Breast epithelium (tissue), 3 donors: Measurements from ENCODE around the gene EFNA1.

Experiments used
- POLR2AphosphoS5 ChIP-seq, 3 donors: sonication (generic); formaldehyde crosslinking; IDR thresholded peaks; one replicate each; pipeline ENCODE4 v1.6.1; 2017; ENCODE audit warnings: antibody characterized with exemption in 3 of 3
- TF ChIP-seq, protein P1 (sequence below), 3 donors: fragments of 450-650 bp; IDR thresholded peaks; one replicate each; pipeline ENCODE4 v1.5.1; 2016 to 2017; ENCODE audit warnings: antibody characterized with exemption in 3 of 3, mild to moderate bottlenecking in 3 of 3, moderate library complexity in 3 of 3

DNA sequence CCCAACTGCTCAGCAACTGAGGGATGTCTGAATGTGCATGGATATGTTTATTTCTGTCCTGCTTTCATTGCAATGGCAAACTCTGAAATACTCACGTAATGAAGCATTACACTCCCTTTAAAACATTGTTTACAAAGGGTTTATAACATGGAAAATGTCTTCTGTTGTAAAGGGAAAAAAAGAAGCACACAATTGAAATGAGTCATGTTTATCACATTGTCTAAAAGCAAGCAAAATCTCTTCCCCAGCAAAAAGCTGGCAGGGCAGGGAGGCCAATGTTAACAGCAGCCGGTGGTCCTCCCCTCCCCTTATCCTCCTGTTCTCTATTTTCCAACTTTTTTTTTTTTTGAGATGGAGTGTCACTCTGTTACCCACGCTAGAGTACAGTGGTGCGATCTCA, 3.9 kb upstream of the EFNA1 start:
- TF ChIP-seq, protein P1, sequence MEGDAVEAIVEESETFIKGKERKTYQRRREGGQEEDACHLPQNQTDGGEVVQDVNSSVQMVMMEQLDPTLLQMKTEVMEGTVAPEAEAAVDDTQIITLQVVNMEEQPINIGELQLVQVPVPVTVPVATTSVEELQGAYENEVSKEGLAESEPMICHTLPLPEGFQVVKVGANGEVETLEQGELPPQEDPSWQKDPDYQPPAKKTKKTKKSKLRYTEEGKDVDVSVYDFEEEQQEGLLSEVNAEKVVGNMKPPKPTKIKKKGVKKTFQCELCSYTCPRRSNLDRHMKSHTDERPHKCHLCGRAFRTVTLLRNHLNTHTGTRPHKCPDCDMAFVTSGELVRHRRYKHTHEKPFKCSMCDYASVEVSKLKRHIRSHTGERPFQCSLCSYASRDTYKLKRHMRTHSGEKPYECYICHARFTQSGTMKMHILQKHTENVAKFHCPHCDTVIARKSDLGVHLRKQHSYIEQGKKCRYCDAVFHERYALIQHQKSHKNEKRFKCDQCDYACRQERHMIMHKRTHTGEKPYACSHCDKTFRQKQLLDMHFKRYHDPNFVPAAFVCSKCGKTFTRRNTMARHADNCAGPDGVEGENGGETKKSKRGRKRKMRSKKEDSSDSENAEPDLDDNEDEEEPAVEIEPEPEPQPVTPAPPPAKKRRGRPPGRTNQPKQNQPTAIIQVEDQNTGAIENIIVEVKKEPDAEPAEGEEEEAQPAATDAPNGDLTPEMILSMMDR (IDR thresholded peaks at IDR 0.05), result no peak
- no peak for TF ChIP-seq POLR2AphosphoS5 (IDR thresholded peaks at IDR 0.05)
